GM21723 (cell line): ENCODE results near the gene SELENOO.

Source experiments
- ATAC-seq: cut with Tn5 transposase; IDR thresholded peaks from one replicate; pipeline ENCODE4 v1.9.1; 2021; ENCODE audit warnings: mild to moderate bottlenecking, moderate library complexity; ENCODE audit not compliant: unreplicated experiment

The SELENOO gene

GRCh38 chr22:50251477-50252081 lies 50.8 kb downstream of the SELENOO start:
- ATAC-seq = no peak

- ATAC-seq = no peak
Observed at GRCh38 chr22:50252082-50253045, 51.6 kb downstream of the SELENOO start.

DNA sequence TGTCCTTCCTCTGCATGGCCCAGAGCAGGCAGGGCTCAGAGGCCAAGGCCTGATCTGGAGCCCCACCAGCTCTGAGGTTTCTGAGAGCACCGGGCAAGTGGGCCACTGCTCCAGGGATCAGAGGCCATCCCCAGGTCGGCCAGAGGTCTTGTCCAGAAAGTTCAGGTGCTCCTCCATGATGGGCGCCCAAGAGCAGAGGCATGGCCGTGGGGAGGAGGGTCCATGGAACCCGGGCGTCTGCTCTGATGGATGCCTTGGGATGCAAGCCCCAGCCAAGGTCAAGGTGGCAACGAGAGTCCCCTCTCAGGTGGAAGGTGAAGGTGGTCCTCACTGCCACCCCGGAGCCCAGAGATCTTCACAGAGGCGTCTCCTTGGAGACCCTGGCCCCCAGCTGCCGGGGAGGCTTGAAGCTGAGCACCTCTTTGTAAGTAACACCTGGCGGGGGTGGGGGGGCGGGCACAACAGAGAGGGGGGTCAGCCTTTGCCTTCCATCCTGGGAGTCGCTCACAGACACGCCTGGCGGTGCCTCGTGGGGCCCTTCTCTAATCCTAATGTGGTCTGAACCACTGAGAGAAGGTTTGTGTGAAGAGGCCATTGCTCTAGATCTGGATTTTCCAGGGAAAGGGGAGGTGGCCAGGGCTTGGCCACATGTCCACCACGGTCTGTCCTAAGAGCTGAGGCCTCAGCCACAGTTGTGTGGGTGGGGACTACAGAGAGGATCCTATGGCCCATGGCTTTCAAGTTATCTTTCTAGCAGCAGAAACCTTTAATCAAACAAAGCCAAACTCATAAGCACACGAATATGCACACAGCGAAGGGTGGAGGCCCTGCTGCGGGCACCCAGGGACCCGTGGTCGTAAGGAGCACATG lies 52.5 kb downstream of the SELENOO start:
- no peak for ATAC-seq

DNA sequence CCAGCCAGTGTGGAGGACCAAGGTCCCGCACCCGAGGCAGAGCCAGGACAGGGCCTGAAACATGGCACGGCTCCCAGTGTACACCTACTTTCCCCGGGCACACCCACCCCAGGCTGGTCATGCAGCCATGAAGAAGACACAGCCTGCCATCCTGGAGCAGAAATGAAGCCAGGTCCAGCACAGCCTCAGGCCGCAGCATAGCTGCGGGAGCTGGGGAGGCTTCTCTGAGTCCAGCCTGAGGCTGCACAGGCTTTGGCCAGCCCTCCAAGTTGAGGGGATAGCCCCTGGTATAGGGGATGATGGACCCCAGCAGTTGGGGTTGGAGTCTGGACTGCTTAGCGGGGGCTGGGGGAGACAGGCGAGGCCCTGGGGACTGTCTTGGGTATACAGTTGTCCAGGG lies 53.1 kb downstream of the SELENOO start:
- ATAC-seq = no peak

DNA sequence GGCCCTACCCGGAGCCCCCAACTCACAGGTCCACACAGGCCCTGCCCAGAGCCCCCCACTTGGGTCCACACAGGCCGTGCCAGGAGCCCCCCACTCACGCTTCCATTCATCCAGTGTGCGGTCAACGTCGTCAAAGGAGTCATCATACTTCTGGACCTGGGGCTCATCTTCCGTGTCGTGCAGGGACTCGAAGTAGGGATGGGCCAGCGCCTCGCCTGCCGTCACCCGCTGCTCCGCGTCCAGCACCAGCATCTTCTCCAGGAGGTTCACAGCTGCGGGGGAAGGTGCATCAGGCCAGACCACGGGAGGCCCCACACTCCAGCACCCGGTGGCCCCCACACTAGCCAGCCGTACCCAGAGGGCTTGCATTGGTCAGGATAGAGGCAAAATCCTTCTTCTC lies 54.3 kb downstream of the SELENOO start:
- no peak for ATAC-seq

DNA sequence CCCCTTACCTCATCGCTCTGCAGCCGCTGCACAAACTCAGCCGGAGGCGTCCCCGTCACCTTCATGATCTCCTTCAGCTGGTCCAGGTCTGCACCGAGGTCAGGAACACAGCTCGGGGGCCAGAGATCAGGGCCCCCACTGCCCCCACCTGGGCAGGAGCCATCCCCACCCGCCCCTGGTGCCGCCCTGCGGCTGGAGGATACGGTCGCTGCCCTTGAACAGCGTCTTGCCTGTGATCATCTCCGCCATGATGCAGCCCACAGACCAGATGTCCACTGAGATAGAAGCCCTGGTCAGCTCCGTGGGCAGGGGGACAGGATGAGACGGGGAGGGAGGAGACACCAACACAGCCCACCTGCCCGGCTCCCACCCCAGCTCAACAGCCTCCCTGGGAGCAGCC lies 54.8 kb downstream of the SELENOO start:
- no peak for ATAC-seq

GRCh38 chr22:50256258-50256862 lies 55.5 kb downstream of the SELENOO start:
- ATAC-seq = no peak

DNA sequence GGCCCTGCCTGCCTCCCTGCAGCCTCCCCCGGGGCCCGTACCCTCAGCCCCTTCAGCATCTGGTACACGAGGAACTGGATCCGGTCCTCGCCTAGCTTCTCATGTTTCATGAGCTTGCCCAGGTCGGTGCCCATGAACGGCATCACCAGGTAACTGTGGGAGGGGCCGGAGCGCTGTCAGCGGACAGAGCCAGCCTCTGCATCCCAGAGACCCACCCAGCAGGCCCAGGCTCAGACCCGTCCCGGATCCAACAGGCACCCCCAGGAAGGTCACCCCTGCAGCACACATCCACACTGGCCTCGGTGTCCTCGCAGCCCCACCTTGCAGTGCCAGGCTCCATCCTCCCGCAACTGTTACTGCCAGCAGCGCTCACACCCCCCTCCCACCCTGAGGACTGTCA lies 56.2 kb downstream of the SELENOO start:
- ATAC-seq = no peak

GRCh38 chr22:50257451-50258360 lies 56.9 kb downstream of the SELENOO start:
- no peak for ATAC-seq

DNA sequence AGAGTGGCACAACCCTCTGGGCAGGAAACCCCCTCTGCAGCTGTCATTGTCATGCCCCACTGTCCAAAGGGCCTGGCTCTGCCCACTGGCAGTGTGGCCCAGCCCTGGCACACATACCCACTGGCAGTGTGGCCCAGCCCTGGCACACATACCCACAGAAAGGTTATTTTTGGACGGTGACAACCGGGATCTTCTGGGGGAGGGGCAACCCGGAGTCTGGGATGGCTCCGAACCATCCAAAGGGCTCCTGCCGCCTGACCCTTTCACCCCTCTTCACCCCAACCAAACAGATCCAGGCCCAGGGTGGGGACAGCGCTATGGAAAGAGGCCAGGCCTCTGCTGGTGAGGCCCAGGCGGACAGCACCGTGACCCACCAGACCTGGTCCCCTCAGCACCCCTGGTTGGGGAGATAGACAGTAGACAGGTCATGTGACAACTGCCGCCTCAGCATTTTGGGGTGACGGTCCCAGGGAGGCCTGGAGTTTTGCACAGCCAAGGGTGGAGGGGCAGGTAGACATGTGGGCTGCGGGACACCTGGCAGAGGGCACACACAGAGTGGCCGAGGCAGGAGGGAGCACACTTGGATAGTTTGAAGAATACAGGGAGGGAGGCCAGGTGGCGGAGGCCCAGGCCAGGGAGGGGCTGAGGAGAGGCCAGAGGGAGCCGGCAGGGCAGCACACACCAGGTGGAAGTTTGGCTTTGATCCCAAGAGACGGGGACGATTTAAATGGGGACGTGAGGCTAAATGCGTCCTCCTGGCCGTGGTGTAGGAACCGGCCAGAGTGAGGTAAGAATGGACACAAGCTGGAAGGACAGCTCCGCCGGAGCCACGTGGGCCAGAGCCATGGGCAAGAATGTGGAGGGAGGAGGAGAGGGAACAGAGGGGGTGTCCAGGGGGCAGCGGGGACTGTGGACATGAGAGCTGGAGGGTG lies 57.8 kb downstream of the SELENOO start:
- no peak for ATAC-seq

- ATAC-seq = no peak
Observed at GRCh38 chr22:50259302-50259701, 58.5 kb downstream of the SELENOO start.

- ATAC-seq = no peak
Observed at GRCh38 chr22:50260434-50260800, 59.6 kb downstream of the SELENOO start.

DNA sequence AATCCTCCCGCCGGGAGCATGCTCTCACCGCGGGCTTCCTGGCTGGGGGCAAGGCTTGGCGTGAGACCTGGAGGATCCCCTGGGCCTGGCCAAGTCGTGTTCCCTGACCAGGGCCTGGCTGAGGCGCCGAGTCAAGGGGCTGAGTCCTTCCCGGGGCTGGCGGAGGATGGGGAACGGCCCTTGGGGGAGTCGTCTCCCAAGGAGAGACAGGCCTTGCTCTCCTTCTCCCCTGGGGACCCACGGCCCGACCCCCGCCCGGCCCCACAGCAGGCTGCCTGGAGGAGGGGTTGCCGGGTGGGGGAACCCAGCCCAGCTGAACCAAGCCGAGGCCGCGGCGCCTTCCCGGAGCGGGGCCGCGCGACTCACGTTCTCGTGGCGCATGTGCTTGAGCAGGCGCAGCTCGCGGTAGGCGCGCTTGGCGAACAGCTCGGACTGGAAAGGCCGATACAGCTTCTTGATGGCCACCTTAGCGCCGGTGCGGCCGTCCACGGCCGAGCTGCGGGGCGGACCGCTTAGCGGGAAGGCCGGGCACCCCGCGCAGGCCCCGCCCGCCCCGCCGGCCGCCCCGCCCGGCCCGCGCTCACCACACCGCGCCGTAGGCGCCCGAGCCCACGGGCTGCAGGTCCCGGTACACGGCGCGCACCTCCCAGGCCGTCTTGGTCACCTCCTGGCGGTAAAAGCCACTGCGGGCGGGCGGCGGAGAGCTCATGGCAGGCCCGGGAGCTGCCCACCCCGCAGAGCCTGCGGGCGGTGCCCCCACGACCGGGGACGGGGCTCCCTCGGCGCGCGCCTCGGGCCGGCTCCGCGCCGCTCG lies 60.2 kb downstream of the SELENOO start:
- no peak for ATAC-seq

DNA sequence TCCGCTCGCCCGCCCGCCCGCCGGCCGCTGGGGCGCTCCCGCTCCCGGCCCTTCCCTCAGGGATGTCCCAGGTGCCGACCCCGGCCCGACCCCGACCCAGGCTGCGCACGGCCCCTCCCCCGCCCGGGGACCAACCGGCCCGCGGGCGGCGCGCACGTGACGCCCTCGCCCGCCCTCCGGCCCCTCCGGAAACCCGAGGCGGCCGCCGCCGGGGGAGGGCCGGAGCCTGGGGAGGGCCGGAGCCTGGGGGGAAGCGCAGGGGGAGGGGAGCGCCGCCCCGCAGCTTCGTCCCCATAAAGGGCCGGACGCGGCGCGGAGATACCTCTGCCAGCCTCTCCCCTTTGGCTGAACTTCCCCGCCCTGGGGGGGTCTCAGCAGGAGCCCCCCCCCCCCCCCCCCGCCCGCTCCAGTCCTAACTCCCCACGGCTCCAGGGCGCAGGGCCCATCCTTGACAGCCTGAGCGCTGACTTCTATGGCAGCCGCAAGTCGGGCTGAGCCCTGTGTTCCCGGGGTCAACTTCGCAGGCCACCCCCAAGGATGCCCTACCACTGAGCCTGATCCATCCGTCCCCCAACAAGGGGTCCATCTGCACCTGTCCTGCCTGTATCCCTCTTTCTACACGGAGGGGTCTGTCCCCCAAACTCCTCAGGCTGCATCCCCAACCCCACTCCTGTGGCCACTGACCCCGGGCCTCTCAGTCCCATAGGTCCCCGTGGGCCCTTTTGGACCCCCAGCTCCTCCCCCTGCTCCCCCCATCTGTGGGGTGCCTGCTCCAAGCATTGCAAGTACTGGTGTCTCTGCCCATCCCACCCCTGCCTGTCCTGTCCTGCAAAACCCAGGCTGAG lies 61.0 kb downstream of the SELENOO start, which contains the start of gene MAPK12:
Gene MAPK12 (minus strand): TSS at position 69 of the 845 bp plus-strand sequence. CDS start 174 bp downstream, outside the sequence.
- no peak for ATAC-seq

GRCh38 chr22:50262460-50262911 lies 61.7 kb downstream of the SELENOO start:
- ATAC-seq = no peak

GRCh38 chr22:50262973-50263617 lies 62.3 kb downstream of the SELENOO start:
- ATAC-seq = no peak
